WTC11 (cell line): ENCODE measurements around the gene CENPL. TPM values are rescaled to one million over a fixed set of nuclear protein-coding genes. Genes with fewer than 3 reads are reported as not detected.
"Not testable (repeated sequence)": the region's sequence is repeated elsewhere in the genome, so short reads cannot be mapped to it uniquely, and the experiment has no call there.

Source experiments
- ATAC-seq: fragments of 200-7000 bp; cut with Tn5 transposase; 2 replicates; pipeline ENCODE4 v1.10.0; 2021; ENCODE audit warnings: mild to moderate bottlenecking, moderate library complexity
- CTCF ChIA-PET: fragments of 300-600 bp; sonication (Branson Sonifier 250); formaldehyde crosslinking; loops from one replicate; lab custom pipeline; 2021; ENCODE audit warnings: antibody characterized with exemption; lab: Charles Lee
- POLR2A ChIA-PET: fragments of 350-600 bp; sonication (Branson Sonifier 250); formaldehyde crosslinking; loops from one replicate; lab custom pipeline; 2021; ENCODE audit warnings: antibody characterized with exemption; lab: Charles Lee
- DNase-seq: peaks from one replicate; pipeline ENCODE4 v3.0.0; 2021; ENCODE audit warnings: low spot score
- H3K27ac Mint-ChIP-seq: 2 replicates; pipeline ENCODE4 v1.8.0; 2021; ENCODE audit warnings: mixed read lengths
- H3K27me3 Mint-ChIP-seq: 2 replicates; pipeline ENCODE4 v1.8.0; 2021; ENCODE audit warnings: low read depth, mild to moderate bottlenecking, moderate library complexity, mixed read lengths
- H3K36me3 Mint-ChIP-seq: 2 replicates; pipeline ENCODE4 v1.8.0; 2021; ENCODE audit warnings: mixed read lengths
- H3K4me1 Mint-ChIP-seq: 2 replicates; pipeline ENCODE4 v1.8.0; 2022; ENCODE audit warnings: mixed read lengths
- H3K4me3 Mint-ChIP-seq: 2 replicates; pipeline ENCODE4 v1.8.0; 2021; ENCODE audit warnings: mild to moderate bottlenecking, moderate library complexity, mixed read lengths
- H3K9me3 Mint-ChIP-seq: 2 replicates; pipeline ENCODE4 v1.8.0; 2021; ENCODE audit warnings: mixed read lengths
- ATF3 ChIP-seq: sonication (generic); formaldehyde crosslinking; conservative IDR thresholded peaks from 2 replicates; pipeline ENCODE4 v1.8.1; 2022; ENCODE audit warnings: mild to moderate bottlenecking, missing genetic modification reagents
- ATF6 ChIP-seq: sonication (generic); formaldehyde crosslinking; IDR thresholded peaks from 2 replicates; pipeline ENCODE4 v1.8.1; 2023; ENCODE audit warnings: mild to moderate bottlenecking, missing genetic modification reagents
- CREB1 ChIP-seq: sonication (generic); formaldehyde crosslinking; IDR thresholded peaks from 2 replicates; pipeline ENCODE4 v1.8.0; 2023; ENCODE audit warnings: mild to moderate bottlenecking, missing genetic modification reagents
- CTCF ChIP-seq: fragments of 200-600 bp; IDR thresholded peaks from 2 replicates; pipeline ENCODE4 v1.8.0; 2022; ENCODE audit warnings: antibody characterized with exemption
- E2F1 ChIP-seq: sonication (generic); formaldehyde crosslinking; IDR thresholded peaks from 2 replicates; pipeline ENCODE4 v1.8.0; 2022; ENCODE audit warnings: mild to moderate bottlenecking, missing genetic modification reagents
- E2F4 ChIP-seq: sonication (generic); formaldehyde crosslinking; IDR thresholded peaks from 2 replicates; pipeline ENCODE4 v1.8.1; 2022; ENCODE audit warnings: low read depth, mild to moderate bottlenecking, moderate library complexity, missing genetic modification reagents, borderline replicate concordance
- ELF4 ChIP-seq: sonication (generic); formaldehyde crosslinking; IDR thresholded peaks from 2 replicates; pipeline ENCODE4 v1.8.1; 2022; ENCODE audit warnings: low read depth, mild to moderate bottlenecking, moderate library complexity, missing genetic modification reagents
- EMX1 ChIP-seq: fragments of 250-450 bp; sonication (Bioruptor Pico); IDR thresholded peaks from 2 replicates; pipeline ENCODE4 v1.8.0; 2021; ENCODE audit warnings: mild to moderate bottlenecking
- ESRRA ChIP-seq: sonication (generic); formaldehyde crosslinking; IDR thresholded peaks from 2 replicates; pipeline ENCODE4 v1.8.1; 2022; ENCODE audit warnings: mild to moderate bottlenecking, missing genetic modification reagents, borderline replicate concordance
- FOXJ3 ChIP-seq: sonication (generic); formaldehyde crosslinking; IDR thresholded peaks from 2 replicates; pipeline ENCODE4 v1.9.0; 2021; ENCODE audit warnings: missing genetic modification reagents, mild to moderate bottlenecking, borderline replicate concordance
- FOXP4 ChIP-seq: sonication (generic); formaldehyde crosslinking; IDR thresholded peaks from 2 replicates; pipeline ENCODE4 v1.8.0; 2022; ENCODE audit warnings: mild to moderate bottlenecking, missing genetic modification reagents
- GRHL2 ChIP-seq: fragments of 250-450 bp; sonication (Bioruptor Pico); IDR thresholded peaks from 2 replicates; pipeline ENCODE4 v1.8.0; 2022; ENCODE audit warnings: mild to moderate bottlenecking, moderate library complexity; ENCODE audit not compliant: insufficient replicate concordance, severe bottlenecking
- GTF2I ChIP-seq: fragments of 250-450 bp; sonication (Bioruptor Pico); conservative IDR thresholded peaks from 2 replicates; pipeline ENCODE4 v1.4.0; 2021; ENCODE audit warnings: mild to moderate bottlenecking
- IRF2 ChIP-seq: sonication (generic); formaldehyde crosslinking; IDR thresholded peaks from 2 replicates; pipeline ENCODE4 v1.8.0; 2022; ENCODE audit warnings: low read depth, missing genetic modification reagents, borderline replicate concordance
- MLX ChIP-seq: sonication (generic); formaldehyde crosslinking; IDR thresholded peaks from 2 replicates; pipeline ENCODE4 v1.8.1; 2023; ENCODE audit warnings: mild to moderate bottlenecking, missing genetic modification reagents, moderate library complexity
- MXD4 ChIP-seq: fragments of 250-450 bp; sonication (Bioruptor Pico); IDR thresholded peaks from 2 replicates; pipeline ENCODE4 v1.8.0; 2021; ENCODE audit warnings: mild to moderate bottlenecking, moderate library complexity, borderline replicate concordance
- NR1H2 ChIP-seq: sonication (generic); formaldehyde crosslinking; IDR thresholded peaks from 2 replicates; pipeline ENCODE4 v1.9.0; 2021; ENCODE audit warnings: mild to moderate bottlenecking, moderate library complexity, missing genetic modification reagents
- PRRX2 ChIP-seq: fragments of 250-450 bp; sonication (Bioruptor Pico); IDR thresholded peaks from 2 replicates; pipeline ENCODE4 v1.8.0; 2021; ENCODE audit warnings: mild to moderate bottlenecking
- ZMAT4 ChIP-seq: fragments of 250-450 bp; sonication (Bioruptor Pico); IDR thresholded peaks from 2 replicates; pipeline ENCODE4 v1.9.0; 2021; ENCODE audit warnings: mild to moderate bottlenecking
- ZNF317 ChIP-seq: sonication (generic); formaldehyde crosslinking; IDR thresholded peaks from 2 replicates; pipeline ENCODE4 v1.8.1; 2023; ENCODE audit warnings: low read depth, mild to moderate bottlenecking, moderate library complexity, missing genetic modification reagents, borderline replicate concordance
- ZNF671 ChIP-seq: fragments of 250-450 bp; sonication (Bioruptor Pico); IDR thresholded peaks from 2 replicates; pipeline ENCODE4 v1.8.0; 2021; ENCODE audit warnings: mild to moderate bottlenecking
- total RNA-seq: library from RNA; stranded (reverse); gene quantifications from 3 replicates; pipeline ENCODE4 v1.2.3, GENCODE V29; 2021

CENPL gene
- total RNA-seq, 1 experiment from 2014 or later, result 20.1 TPM

- ATAC-seq, POLR2A ChIA-PET, H3K4me1 Mint-ChIP-seq, DNase-seq, H3K4me3 Mint-ChIP-seq, H3K27me3 Mint-ChIP-seq, H3K27ac Mint-ChIP-seq, CTCF ChIA-PET: not testable (repeated sequence)
- Mint-ChIP-seq H3K36me3 (peaks cover 59% of the 10 kb centered on the region), H3K9me3 (peaks cover 57% of the 10 kb centered on the region)
Observed at GRCh38 chr1:173764331-173764730, 60.4 kb downstream of the CENPL start.

GRCh38 chr1:173758980-173759379 is 65.7 kb downstream of the CENPL start:
- ATAC-seq, result no peak
- no peak overlapping the region for H3K4me3 Mint-ChIP-seq
- no peaks in the 10 kb centered on the region for H3K4me1 Mint-ChIP-seq
- ChIA-PET CTCF (no interaction called here), POLR2A (no interaction called here)
- DNase-seq, result no peak
- H3K27ac Mint-ChIP-seq, result no peak overlapping the region
- TF ChIP-seq MXD4, result no peak
- TF ChIP-seq GTF2I (CRISPR knock-in tag), result no peak
- peaks cover 48% of the 10 kb centered on the region for H3K9me3 Mint-ChIP-seq
- no peaks in the 10 kb centered on the region for H3K27me3 Mint-ChIP-seq
- H3K36me3 Mint-ChIP-seq, result peaks cover 77% of the 10 kb centered on the region

- DNase-seq (no peak), ATAC-seq (no peak)
- H3K4me1 Mint-ChIP-seq, result no peaks in the 10 kb centered on the region
- no peaks in the 10 kb centered on the region for H3K27me3 Mint-ChIP-seq
- CTCF ChIA-PET, result no interaction called here
- POLR2A ChIA-PET, result no interaction called here
- H3K36me3 Mint-ChIP-seq, result peaks cover 68% of the 10 kb centered on the region
- no peak overlapping the region for H3K4me3 Mint-ChIP-seq
- peak overlapping the region; percentile 36 for H3K27ac Mint-ChIP-seq
- peaks cover 40% of the 10 kb centered on the region for H3K9me3 Mint-ChIP-seq
- TF ChIP-seq ATF3 (CRISPR knock-in tag), result no peak
- TF ChIP-seq ZNF317 (CRISPR knock-in tag), result no peak
- no peak for TF ChIP-seq EMX1
- no peak for TF ChIP-seq ZMAT4
- no peak for TF ChIP-seq ESRRA
- no peak for TF ChIP-seq E2F1 (CRISPR knock-in tag)
- TF ChIP-seq IRF2 (CRISPR knock-in tag), result no peak
- TF ChIP-seq NR1H2 (CRISPR knock-in tag), result no peak
- TF ChIP-seq CREB1, result no peak
- no peak for TF ChIP-seq PRRX2 (CRISPR knock-in tag)
- TF ChIP-seq GRHL2, result no peak
- no peak for TF ChIP-seq CTCF
- TF ChIP-seq MLX (CRISPR knock-in tag), result no peak
- no peak for TF ChIP-seq ELF4 (CRISPR knock-in tag)
- TF ChIP-seq ZNF671, result no peak
- TF ChIP-seq FOXP4, result no peak
- TF ChIP-seq E2F4 (CRISPR knock-in tag), result no peak
- TF ChIP-seq ATF6 (CRISPR knock-in tag), result no peak
- TF ChIP-seq FOXJ3 (CRISPR knock-in tag), result no peak
Observed at GRCh38 chr1:173758110-173758509, 66.6 kb downstream of the CENPL start.
